GM08714 (cell line): Measurements from ENCODE around the gene ADPRHL1.
"Not testable (repeated sequence)": the region's sequence is repeated elsewhere in the genome, so short reads cannot be mapped to it uniquely, and the experiment has no call there.

ENCODE experiments used
- H3K4me3 ChIP-seq: fragments of 200-500 bp; sonication (Bioruptor generic); 2 replicates; pipeline ENCODE4 v1.5.1; 2014; ENCODE audit warnings: mild to moderate bottlenecking, low read length, inconsistent platforms
- ZNF274 ChIP-seq: IDR thresholded peaks from 2 replicates; pipeline ENCODE4 v1.6.1; 2012; ENCODE audit warnings: mild to moderate bottlenecking, low read depth, low read length

ADPRHL1 gene

DNA sequence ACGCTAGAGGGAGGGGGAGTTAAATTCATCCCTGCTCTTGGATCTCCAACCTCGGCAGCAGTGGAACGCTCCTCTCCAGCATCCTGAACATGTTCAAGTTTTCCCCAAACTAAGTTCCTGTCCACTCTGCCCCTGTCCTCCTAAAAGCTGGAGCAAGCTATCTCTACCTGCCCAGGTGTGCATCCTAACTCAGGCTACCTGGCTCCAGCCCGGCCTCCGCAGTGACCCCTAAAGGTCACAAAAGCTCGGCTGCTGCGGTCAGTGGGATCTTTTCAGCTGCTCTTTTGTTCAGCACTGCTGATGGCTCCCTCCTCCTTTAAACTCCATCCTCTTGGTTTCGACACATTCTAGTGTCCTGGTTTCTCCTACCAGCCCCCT is 35.9 kb upstream of the ADPRHL1 start:
- TF ChIP-seq ZNF274 = no peak
- H3K4me3 ChIP-seq = peak overlapping the region; percentile 81; the same call in 1 of the 2 replicates

- TF ChIP-seq ZNF274 = no peak
Measured at GRCh38 chr13:113488283-113488682, 35.0 kb upstream of the ADPRHL1 start.

GRCh38 chr13:113486698-113487097 is 33.4 kb upstream of the ADPRHL1 start:
- no peak overlapping the region for H3K4me3 ChIP-seq
- no peak for TF ChIP-seq ZNF274

More at GRCh38 chr13:113488283-113488682, 35.0 kb upstream of the ADPRHL1 start:
- H3K4me3 ChIP-seq = no peak overlapping the region

- TF ChIP-seq ZNF274 = no peak
- no peak overlapping the region for H3K4me3 ChIP-seq
Measured at GRCh38 chr13:113485545-113485944, 32.3 kb upstream of the ADPRHL1 start.

- no peak overlapping the region for H3K4me3 ChIP-seq
- TF ChIP-seq ZNF274 = no peak
Measured at GRCh38 chr13:113483504-113484293, 30.4 kb upstream of the ADPRHL1 start.

DNA sequence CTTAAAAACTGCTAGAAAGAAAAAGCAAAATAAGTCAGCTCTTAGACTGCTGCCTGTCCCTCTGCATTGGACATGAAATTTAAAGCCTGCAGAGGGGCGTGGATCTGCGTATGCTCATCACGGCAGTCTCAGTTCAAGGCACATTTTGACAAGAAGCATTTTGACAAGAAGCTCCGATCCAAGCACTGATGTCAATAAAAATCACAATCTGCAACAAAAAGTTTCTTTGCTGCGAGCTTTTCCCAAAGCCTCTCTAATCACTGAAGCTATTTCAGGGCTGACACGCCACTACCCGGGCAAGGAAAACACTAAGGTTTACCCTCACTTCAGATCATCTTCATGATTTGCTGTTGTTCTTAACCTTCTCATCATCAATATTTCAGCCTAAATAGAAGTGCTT is 29.8 kb upstream of the ADPRHL1 start:
- TF ChIP-seq ZNF274 = no peak
- no peak overlapping the region for H3K4me3 ChIP-seq

- TF ChIP-seq ZNF274 = no peak
Measured at GRCh38 chr13:113479179-113479578, 25.9 kb upstream of the ADPRHL1 start.

DNA sequence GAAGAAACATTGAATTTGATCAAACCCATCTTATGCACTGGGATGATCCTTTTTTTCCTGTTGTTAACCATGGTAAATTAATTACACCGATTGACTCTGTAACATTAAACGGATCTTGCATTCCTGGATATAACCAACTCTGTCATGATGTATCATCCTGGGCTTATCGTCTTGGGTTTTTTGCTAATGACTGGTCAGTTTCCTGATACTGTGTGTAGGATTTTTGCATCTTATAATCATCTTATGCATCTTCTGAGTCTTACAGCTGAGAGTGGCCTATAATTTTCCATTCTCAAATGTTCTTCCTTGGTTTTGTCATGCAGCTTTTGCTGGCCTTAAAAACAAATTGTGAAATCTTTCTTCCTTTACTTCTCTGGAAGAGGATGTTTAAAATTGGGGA is 24.4 kb upstream of the ADPRHL1 start:
- TF ChIP-seq ZNF274 = no peak

More at GRCh38 chr13:113479179-113479578, 25.9 kb upstream of the ADPRHL1 start:
- no peak overlapping the region for H3K4me3 ChIP-seq

GRCh38 chr13:113476811-113477210 is 23.5 kb upstream of the ADPRHL1 start:
- no peak for TF ChIP-seq ZNF274
- H3K4me3 ChIP-seq = no peak overlapping the region

More for the DNA sequence above, 24.4 kb upstream of the ADPRHL1 start:
- H3K4me3 ChIP-seq = no peak overlapping the region

GRCh38 chr13:113475911-113476310 is 22.6 kb upstream of the ADPRHL1 start:
- no peak for TF ChIP-seq ZNF274
- H3K4me3 ChIP-seq = no peak overlapping the region

- H3K4me3 ChIP-seq = no peak overlapping the region
- TF ChIP-seq ZNF274 = no peak
Measured at GRCh38 chr13:113475280-113475679, 22.0 kb upstream of the ADPRHL1 start.

DNA sequence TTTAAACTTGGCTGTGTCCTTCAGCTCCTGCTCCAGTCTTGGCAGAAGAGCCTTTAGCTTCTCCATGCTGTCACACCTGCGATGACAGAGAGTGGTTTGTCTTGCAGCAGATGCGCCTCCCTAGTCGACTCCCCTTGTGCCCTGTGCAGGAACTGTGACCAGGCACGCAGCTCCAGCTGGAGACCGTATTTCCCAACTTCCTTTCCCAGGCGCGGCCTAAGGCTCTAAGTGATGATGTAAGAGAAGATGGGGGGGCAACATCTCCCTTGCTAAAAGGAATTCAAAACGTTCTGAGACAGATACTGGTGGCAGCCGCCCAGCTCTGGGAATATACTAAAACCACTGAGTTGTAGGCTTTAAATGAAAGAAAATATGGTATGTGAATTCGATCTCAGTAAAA is 20.9 kb upstream of the ADPRHL1 start:
- no peak for TF ChIP-seq ZNF274
- H3K4me3 ChIP-seq = no peak overlapping the region

DNA sequence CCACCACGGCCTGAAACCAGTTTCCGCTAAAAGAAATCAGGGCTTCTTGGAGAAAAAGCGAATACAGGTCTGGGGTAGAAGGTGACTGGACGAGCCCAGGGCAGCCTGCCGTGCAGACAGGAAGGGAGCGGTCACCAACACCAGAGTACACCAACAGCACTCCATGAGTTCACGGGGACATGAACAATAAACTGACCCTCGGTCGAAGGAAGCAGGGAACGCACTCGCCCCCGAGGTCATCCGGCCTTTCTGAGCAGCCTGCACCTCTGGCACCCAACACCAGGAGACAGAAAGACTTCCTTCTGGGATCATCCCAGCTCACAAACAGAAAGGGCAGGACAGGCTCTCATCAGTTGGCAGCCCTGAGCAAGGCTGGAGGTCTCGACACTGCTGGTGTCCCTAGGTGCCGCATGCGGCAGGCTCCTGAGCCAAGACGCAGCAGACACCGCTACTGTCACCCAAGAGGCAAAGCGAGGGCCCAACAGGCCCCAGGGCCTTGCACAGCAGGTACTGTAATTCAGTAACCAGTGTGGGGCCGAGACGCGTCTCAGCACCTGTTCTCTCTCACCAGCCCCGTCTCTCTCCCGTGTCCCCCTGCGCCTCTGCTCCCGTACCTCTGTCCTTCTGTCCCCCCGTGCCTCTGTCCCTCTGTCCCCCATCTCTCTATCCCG is 19.2 kb upstream of the ADPRHL1 start:
- no peak overlapping the region for H3K4me3 ChIP-seq
- TF ChIP-seq ZNF274 = no peak

GRCh38 chr13:113471844-113472243 is 18.6 kb upstream of the ADPRHL1 start:
- no peak for TF ChIP-seq ZNF274
- no peak overlapping the region for H3K4me3 ChIP-seq

DNA sequence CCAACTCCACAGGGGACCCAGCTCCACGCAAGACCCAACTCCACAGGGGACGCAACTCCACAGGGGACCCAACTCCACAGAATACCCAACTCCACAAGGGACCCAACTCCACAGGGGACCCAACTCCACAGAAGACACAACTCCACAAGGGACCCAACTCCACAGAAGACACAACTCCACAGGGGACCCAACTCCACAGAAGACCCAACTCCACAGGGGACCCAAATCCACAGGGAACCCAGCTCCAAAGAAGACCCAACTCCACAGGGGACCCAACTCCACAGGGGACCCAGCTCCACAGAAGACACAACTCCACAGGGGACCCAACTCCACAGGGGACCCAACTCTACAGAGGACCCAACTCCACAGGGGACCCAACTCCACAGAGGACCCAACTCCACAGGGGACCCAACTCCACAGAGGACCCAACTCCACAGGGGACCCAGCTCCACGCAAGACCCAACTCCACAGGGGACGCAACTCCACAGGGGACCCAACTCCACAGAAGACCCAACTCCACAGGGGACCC is 17.4 kb upstream of the ADPRHL1 start:
- H3K4me3 ChIP-seq = not testable (repeated sequence)

- no peak for TF ChIP-seq ZNF274
- no peak overlapping the region for H3K4me3 ChIP-seq
Measured at GRCh38 chr13:113470073-113470472, 16.8 kb upstream of the ADPRHL1 start.
